Ramos (cell line): ENCODE results near the gene PEPD.
"Not testable (repeated sequence)": the region's sequence is repeated elsewhere in the genome, so short reads cannot be mapped to it uniquely, and the experiment has no call there.

Experiments
- in situ Hi-C: fragments of 300-500 bp; cut with MboI; formaldehyde crosslinking; loops from one replicate; pipeline ENCODE4 v1.14.3; 2022; ENCODE audit warnings: low sequenced_read_pairs; ENCODE audit not compliant: unreplicated experiment

Gene PEPD

DNA sequence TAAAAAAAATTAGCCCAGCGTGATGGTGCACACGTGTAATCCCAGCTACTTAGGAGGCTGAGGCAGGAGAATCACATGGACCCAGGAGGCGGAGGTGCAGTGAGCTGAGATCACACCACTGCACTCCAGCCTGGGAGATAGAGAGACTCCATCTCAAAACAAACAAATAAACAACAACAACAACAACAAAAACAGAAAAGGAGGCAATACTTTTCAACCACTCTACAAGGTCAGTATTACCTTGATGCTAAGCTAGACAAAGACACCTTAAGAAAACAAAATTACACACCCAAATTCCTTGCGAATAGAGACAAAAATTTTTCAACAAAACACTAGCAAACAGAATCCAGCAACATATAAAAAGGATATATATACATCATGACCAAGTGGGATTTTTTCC is 39.7 kb downstream of the PEPD start:
- in situ Hi-C loops: no loop called here

DNA sequence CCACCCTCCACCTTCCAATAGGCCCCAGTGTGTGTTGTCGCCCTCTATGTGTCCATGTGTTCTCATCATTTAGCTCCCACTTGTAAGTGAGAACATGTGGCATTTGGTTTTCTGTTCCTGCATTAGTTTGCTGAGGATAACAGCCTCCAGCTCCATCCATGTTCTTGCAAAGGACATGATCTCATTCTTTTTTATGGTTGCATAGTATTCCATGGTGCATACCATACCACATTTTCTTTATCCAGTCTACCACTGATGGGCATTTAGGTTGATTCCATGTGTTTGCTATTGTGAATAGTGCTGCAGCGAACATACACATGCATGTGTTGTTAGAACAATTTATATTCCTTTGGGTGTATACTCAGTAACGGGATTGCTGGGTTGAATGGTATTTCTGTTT is 42.0 kb downstream of the PEPD start:
- in situ Hi-C loops: not testable (repeated sequence)

DNA sequence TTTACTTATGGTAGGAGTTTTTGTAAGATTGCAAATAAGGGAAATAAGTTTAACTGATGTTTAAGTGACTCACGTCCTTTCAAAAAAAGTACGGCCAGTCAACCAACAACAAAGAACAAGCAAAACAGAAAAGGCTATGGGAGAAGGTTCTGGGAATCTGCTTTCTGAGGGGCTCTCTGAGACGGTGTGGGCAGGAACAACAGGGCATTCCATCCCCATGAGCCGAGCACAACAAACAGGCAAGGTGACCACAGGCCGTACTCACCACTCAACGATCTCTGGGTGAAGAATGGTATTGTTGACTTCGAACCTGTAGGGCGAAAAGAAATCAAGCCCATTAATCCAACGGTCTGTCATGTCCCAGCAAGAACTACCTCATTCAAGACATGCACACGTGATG is 43.8 kb downstream of the PEPD start:
- in situ Hi-C loops: no loop called here

DNA sequence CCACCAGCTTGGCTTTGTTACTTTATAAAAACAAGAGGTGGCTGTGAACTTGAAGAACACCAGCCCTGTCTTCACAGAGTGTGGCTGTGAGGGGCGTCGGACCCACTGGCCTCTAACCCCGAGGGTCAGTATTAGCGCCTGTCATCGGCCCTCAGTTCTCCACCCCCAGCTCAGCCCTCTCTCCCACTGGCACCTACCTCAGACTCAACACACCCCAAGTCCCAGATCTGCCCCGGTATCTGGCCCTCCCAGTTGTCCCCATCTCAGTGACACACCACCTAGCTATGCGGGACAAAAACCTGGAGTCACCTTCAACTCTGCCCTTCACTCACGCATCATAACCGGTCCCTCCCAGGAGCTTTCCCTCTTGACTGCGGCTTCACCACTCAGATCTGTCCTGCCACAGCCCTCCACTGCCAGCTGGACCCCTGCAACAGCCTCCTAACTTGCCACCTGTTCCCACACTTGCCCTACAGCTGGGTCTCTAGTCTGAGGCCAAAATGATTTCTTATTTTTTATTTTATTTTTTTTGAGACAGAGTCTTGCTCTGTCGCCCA is 45.4 kb downstream of the PEPD start:
- in situ Hi-C loops: no loop called here

DNA sequence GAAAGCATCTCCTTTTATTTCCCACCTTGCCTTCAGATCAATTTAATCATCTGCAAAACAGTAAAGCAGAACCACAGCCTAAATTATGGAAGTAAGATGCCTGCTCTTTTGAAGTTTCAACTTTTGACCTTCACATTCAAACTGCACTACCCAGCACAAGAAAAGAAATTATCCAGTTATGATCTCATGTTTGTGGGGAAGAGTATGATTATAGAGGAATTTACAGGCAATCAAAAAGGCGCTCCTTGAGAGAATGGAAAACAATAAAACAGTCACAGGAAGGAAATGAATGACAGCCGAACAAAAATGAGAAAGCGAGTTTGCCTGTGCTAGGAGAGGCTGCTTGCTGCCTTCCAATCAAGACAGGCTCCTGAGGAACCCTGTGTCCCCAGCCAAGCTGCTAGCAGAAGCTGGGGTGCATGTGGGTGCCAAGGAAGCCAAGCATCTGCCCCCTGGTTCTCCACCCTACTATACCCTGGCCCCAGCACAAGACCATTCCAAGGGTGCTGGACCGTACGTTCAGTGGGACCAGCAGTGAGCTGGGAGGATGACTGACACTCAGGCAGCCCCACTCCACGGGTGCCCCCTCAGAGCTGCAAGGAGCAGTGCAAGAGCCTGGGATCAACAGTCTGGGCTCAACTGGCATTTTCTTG is 47.8 kb downstream of the PEPD start:
- in situ Hi-C loops: no loop called here

GRCh38 chr19:33472691-33473652 is 48.6 kb downstream of the PEPD start:
- in situ Hi-C loops: no loop called here

DNA sequence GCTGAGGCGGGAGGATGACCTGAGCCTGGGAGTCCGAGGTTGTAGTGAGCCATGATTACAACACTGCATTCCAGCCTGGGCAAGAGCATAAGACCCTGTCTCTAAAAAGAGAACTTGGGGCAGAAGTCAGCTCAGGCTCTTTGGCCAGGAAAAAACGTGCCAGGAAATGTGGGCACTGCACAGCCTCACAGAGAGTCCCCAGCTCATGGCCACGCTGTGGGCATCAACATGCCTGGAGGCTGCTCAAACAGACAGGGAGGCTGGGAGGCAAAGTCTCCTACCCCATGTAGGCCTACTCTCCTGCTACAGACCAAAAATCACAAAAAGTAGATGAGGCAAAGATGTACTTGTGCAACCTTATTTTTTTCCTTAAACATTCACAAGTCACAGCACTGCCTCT is 49.4 kb downstream of the PEPD start:
- in situ Hi-C loops: no loop called here

DNA sequence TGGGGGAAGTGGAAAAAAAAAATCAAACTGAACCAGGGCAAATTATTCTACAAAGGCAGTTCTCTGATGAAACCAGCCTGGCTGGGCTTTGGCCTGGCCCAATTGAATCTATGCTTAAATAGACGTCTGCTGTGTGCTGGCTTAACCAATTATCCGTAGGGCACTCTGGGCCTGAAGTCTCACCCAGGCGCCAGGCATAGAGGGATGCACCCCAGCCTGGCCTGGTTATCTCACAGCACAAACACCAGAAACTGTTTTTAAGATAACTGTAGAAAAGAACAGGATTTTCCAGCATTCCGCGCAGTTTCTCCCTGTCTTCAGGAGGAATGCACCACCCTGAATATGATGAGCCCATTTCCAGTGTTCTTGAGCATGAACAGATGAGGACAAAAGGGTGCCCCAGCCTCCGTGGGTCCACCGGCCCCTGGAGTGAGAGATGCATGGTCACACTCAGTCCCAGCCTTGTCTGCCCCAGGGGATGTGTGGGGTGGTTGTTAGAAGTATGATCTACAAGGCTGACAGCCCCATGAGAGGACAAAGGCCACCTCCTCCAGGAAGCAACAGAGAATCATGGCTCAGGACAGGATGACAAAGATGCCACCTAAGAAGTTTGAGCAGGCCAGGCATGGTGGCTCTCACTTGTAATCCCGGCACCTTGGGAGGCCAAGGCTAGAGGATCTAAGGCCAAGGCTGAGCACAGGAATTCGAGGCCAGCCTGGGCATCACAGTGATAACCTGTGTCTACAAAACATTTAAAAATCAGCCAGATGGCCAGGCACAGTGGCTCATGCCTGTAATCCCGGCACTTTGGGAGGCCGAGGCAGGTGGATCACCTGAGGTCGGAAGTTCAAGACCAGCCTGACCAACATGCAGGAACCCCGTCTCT is 50.2 kb downstream of the PEPD start:
- in situ Hi-C loops: no loop called here

GRCh38 chr19:33470686-33471085 is 50.9 kb downstream of the PEPD start:
- in situ Hi-C loops: no loop called here

DNA sequence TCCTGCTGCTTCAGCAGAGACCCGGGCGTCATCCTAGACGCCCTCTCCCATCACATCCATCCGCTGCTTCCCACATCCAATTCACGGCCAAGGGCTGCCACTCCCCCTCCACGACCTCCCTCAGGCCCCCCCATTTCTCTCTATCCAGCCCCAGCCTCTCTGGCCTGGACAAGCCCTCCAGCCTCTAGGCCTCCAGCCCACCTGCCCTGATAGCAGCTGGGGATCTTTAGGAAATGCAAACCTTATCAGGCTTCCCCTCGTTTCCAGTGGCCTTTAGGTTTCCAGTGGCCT is 51.6 kb downstream of the PEPD start:
- in situ Hi-C loops: no loop called here

DNA sequence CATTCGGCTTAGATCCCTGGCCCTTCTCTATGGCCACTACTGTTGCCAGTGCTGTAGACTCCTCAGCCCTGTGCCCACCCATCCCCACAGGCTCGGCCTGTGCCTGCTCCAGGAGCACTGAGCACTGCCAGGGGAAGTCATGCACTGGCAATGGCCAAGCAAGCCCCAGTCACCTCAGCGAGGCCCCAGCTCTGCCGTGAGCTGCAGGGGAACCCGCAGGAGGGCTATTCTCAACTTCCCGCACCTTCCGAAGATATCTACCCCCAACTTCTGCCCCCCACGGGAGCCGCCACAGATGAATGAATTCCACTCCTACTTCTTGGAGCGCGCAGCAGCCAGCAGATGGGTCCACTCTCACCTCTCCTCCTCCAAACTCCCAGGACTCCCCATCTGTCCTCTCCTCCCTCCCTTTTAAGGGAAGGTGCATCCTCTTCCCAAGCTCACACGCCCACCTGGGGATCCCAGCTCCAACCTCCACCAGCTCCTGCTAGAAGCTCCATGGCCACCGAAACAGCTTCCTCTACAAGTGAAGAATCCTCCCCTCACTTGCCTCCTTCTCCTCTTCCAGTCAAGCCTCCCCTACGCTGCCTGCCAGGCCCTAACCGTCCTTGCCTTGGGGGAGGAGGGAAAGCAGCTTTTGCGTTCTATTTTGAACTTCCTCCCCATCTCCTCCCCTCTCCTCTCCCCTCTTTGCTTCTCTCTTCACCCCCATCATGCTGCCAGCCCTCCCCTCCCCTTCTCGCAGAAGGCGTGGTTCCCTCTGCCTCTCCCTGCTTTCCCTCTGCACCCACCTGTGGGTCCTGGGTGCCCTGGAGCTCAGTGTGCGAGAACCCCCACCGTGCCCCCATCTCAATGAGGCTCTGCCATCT is 52.2 kb downstream of the PEPD start:
- in situ Hi-C loops: no loop called here

GRCh38 chr19:33468361-33469170 is 53.0 kb downstream of the PEPD start:
- in situ Hi-C loops: no loop called here

GRCh38 chr19:33467851-33468250 is 53.7 kb downstream of the PEPD start:
- in situ Hi-C loops: no loop called here

DNA sequence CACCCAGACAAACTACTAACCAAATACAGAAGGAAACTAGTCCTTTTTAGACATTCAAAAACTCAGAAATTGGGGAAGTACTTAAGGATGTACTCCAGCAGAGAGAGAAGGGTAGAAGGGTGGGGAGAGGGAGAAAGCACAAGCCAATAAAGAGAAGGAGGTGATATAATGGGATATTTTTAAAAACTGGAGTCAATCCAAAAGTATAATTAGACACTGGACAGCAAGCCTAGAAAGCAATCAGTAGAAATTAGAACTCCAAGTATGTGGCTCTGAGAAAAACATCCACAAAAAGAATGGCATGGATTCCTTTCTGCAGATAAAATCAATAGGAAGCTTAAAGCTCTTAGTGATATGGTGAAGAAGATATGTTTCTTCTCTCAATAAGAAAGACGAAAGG is 55.8 kb downstream of the PEPD start:
- in situ Hi-C loops: no loop called here

DNA sequence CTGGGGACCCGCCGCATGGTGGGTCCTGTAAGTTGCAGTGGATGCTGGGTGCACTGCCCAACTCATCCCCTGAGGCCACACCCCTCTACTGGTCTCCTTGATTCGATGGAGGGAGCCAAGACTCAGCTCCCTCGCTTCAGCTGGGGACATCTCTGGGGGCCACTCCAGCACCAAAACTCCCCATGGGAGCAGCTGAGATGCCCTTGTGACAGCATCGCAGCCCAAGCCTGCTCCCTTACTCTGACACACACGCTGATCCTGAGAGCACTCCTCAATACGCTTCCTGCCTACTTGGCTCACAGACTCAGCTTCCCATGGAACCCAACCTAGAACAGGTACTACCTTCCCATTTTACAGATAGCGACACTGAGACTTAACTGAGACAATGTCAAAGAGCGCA is 56.2 kb downstream of the PEPD start:
- in situ Hi-C loops: no loop called here

GRCh38 chr19:33464733-33465115 is 56.9 kb downstream of the PEPD start:
- in situ Hi-C loops: no loop called here

- in situ Hi-C loops: no loop called here
Measured at GRCh38 chr19:33464010-33464732, 57.4 kb downstream of the PEPD start.

- in situ Hi-C loops: no loop called here
Measured at GRCh38 chr19:33463199-33463598, 58.4 kb downstream of the PEPD start.
